Suprapubic skin (tissue), 4 donors: Measurements from ENCODE around the gene POLG2.

Experiments
- CTCF ChIP-seq, 2 donors: fragments of 200-600 bp in 1 of 2; fragments of 450-650 bp in 1 of 2; sonication (generic) in 1 of 2; IDR thresholded peaks; one replicate each; pipeline ENCODE4 v1.5.1; 2016 to 2019; ENCODE audit warnings: antibody characterized with exemption in 2 of 2, mild to moderate bottlenecking in 1 of 2, moderate library complexity in 1 of 2
- EP300 ChIP-seq: sonication (generic); formaldehyde crosslinking; IDR thresholded peaks from one replicate; pipeline ENCODE4 v1.6.1; 2017; ENCODE audit warnings: antibody characterized with exemption
- POLR2AphosphoS5 ChIP-seq, 3 donors: sonication (generic); formaldehyde crosslinking; IDR thresholded peaks; one replicate each; pipeline ENCODE4 v1.6.1; 2017; ENCODE audit warnings: antibody characterized with exemption in 3 of 3

DNA sequence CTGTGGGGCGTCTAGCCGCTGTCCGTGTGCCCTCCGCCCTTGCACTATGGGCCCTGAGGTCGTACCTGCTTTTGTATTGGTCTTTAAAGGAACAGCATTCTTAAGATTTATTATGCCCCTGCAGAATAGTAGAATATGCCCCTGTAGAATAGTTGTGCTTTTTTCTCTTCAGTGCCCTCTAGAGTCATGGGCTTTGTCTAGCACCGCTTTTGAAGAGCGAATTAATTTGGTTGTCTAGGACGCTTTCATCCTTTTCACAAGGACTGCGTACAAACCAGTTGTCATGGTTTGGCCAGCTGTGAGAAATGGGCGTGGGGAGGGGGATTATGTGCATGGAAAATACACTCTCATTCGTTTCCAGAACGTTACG, 10.5 kb upstream of the POLG2 start:
- TF ChIP-seq CTCF (IDR thresholded peaks at IDR 0.05) (peak in 1 of 2 donors; percentile 32), EP300 (no peak), POLR2AphosphoS5 (IDR thresholded peaks at IDR 0.05) (no peak)
